NCI-H2171 (cell line): ENCODE results near the gene DNAJC6.
"Not testable (repeated sequence)": the region's sequence is repeated elsewhere in the genome, so short reads cannot be mapped to it uniquely, and the experiment has no call there.

ENCODE experiments used
- DNase-seq: peaks from one replicate; lab custom pipeline; 2025; lab: John Stamatoyannopoulos, UW

DNAJC6 gene

GRCh38 chr1:65357291-65357960 lies 48.1 kb downstream of the DNAJC6 start:
- no peak for DNase-seq

- DNase-seq: no peak
These were observed 50.5 kb downstream of the DNAJC6 start for GRCh38 chr1:65359888-65360287.

- DNase-seq: no peak
These were observed 51.3 kb downstream of the DNAJC6 start for GRCh38 chr1:65360648-65361047.

GRCh38 chr1:65362545-65362944 lies 53.2 kb downstream of the DNAJC6 start:
- DNase-seq: no peak

- no peak for DNase-seq
These were observed 54.1 kb downstream of the DNAJC6 start for GRCh38 chr1:65363484-65363883.

GRCh38 chr1:65368403-65368802 lies 59.1 kb downstream of the DNAJC6 start:
- DNase-seq: no peak

- no peak for DNase-seq
These were observed 62.2 kb downstream of the DNAJC6 start for GRCh38 chr1:65371544-65371943.

- DNase-seq: no peak
These were observed 63.2 kb downstream of the DNAJC6 start for GRCh38 chr1:65372557-65372956.

GRCh38 chr1:65377496-65378246 lies 68.3 kb downstream of the DNAJC6 start:
- no peak for DNase-seq

- no peak for DNase-seq
These were observed 69.1 kb downstream of the DNAJC6 start for GRCh38 chr1:65378247-65378946.

- DNase-seq: not testable (repeated sequence)
These were observed 75.1 kb downstream of the DNAJC6 start for GRCh38 chr1:65384426-65384825.

GRCh38 chr1:65386439-65386838 lies 77.1 kb downstream of the DNAJC6 start:
- DNase-seq: no peak

GRCh38 chr1:65387821-65388220 lies 78.5 kb downstream of the DNAJC6 start:
- no peak for DNase-seq

GRCh38 chr1:65388908-65389695 lies 79.8 kb downstream of the DNAJC6 start:
- DNase-seq: no peak

GRCh38 chr1:65392497-65392896 lies 83.2 kb downstream of the DNAJC6 start:
- DNase-seq: no peak

- DNase-seq: no peak
These were observed 84.0 kb downstream of the DNAJC6 start for GRCh38 chr1:65393347-65393746.

GRCh38 chr1:65393928-65394327 lies 84.6 kb downstream of the DNAJC6 start:
- no peak for DNase-seq

GRCh38 chr1:65395887-65396612 lies 86.7 kb downstream of the DNAJC6 start:
- DNase-seq: no peak

GRCh38 chr1:65398083-65398482 lies 88.7 kb downstream of the DNAJC6 start:
- DNase-seq: no peak

GRCh38 chr1:65399003-65399402 lies 89.7 kb downstream of the DNAJC6 start:
- no peak for DNase-seq

- DNase-seq: no peak
These were observed 92.3 kb downstream of the DNAJC6 start for GRCh38 chr1:65401612-65402011.

GRCh38 chr1:65404941-65405340 lies 95.6 kb downstream of the DNAJC6 start:
- DNase-seq: no peak
